CD4-positive, alpha-beta T cell treated with Interleukin-15 for 4 hours (primary cell): ENCODE data around the gene NIT2.

ENCODE experiments used
- DNase-seq: peaks from one replicate; pipeline ENCODE4 v3.0.0-alpha.2; 2020; ENCODE audit warnings: low spot score

NIT2 gene

DNA sequence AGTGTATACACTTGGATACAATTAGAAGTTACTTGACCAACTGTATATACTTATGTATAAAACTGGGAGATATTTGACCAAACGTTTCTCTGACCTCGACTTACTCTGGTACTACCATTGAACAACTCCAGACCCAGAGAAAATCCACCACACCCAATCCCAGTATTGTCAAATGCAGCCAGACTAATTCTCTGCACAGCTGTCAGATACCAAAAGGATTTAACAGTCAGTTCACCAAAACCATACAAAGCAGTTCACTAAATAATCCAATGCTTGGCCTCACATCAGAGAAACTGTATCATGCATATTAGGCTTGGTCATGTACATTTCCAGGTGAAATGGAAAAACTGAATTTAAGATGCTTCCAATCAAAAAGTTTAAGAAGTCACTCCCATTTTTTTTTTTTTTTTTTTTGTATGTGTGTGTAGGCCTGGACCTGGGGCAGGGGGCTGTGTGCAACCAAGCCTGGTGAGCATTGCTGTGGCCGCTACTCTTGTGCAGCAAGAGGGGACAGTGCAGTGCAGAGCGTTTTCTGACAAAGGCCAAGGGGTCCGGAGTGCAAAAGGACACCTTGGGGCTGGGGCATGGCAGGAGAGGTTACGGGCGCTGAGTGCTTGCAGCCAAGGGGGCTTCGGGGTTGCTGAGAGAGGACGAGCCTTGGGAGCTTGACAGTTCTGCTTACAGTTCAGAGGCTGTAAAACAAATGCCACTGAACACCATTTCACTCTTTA lies 64.9 kb downstream of the NIT2 start:
- DNase-seq, result no peak

DNA sequence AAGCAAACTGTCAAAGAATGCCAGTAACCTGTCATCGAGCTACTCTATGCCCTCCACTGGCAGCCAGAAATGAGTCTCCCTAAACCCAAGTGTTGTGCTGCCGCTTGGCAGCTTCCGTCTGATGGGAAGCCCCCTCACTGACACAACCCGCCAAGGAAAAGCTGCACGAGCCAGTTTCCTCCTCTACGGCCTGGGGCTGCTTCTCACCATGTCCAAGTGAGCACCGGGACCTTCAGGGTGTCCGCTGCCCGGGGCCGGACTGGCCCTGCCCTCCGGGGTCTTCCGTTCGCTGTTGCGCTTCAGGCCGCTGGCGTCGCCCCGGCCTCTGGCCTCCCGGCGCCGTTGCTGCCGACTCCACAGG lies 65.8 kb downstream of the NIT2 start:
- DNase-seq, result peak; percentile 17

DNA sequence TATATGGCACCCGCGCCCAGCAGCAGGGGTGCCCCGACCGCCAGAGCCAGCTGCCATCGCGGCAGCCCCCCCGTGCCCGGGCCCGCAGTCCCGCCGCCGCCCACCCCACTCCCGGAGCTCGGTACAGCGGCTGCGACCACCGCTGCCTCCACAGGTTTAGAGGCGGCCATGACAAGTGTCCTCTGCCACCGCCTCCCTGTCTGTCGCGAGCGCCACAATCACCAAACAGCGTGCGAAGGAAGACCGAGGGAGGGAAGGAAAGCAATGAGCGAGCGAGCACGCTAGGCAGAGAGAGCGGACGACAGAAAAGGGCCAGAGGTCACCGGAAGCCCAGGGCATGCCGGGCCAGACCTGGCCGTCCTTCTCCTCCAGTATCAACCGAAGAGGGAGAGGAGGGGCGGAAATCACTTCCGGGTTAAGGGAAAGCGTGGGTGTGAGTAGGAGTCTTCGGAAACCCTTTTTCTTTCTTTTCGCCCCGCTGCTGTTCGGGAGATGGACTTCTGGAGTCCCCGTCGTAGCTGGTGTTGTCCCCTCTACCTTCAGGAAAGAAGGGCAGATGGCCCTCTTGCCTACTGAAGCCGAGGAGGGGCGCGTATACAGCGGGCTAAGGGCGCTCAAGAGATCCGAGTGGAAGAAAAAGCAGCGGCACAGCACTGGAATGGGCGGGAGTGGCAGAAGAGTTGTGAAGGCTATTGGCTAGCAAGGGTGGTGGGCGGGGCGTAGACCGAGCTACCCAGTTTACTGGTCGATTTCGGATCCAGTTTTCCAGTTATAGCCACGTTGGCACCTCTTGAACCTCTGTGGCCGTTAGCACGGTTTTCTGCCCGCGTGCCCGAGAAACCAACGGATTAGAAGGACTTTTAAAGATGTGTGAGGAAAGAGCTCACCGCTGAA lies 66.5 kb downstream of the NIT2 start, which contains the start of the genes LNP1 and TOMM70:
Gene LNP1, plus strand, starts transcription at position 760 of the 894 bp plus-strand sequence. CDS start 28,191 bp downstream, outside the sequence.
Gene TOMM70, minus strand, starts transcription at position 310 of the 894 bp plus-strand sequence. Its CDS starts 140 bp downstream, at position 170.
- DNase-seq, result peak; percentile 93

DNA sequence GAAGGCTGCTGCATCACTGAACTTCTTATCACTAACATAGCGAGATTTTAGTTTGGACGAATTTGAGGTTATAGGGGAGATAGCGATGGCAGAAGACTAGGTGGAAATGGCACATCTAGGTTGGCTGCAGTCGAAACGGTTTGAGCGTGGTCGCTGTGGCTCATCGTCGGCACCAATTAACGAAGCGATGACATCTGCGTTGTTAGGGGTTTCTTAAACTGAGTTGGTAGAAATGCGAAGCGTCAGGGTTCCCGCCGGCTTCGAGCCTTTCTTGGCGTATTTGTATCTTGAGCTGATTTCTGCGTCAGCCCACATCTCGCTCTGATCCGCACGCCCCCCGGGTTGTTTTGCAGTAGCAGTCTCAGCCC lies 67.1 kb downstream of the NIT2 start:
- peak; percentile 41 for DNase-seq

DNA sequence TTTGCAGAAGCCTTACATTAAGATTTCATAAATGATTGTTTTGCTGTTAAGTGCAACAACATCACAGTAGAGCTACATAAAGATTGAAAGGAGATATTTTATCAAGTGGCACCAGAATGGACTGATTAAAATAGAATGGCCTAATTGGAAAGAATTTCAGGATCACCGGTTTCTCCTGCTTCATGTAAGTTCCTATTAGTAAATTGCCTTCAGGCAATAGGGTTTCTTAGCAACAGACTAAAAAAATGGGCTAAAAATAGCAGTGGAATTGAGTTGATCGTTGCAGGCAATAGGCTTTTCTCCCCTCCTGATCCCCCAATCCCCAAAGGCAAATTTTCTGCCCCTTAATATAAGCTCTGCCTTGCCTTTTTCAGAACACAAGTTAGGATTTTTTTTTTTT lies 67.7 kb downstream of the NIT2 start:
- DNase-seq, result no peak

DNA sequence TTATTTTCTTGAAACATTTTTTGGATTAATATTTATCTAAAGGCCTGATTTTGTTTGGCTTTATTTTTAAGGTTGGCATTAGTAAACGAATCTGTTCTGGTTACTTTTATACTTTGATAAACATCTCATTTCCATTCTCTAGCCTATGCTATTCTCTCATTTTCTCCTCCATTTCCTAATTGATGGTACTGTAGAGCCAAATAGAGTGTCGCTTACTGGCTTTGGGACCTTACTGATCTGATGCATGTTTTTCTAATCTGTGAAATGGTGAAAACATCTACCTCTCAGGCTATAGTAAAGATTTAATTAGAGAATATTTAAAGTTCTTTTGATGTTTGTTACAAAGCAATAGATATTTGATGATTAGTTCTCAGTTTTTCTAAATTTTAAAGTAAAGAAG lies 68.3 kb downstream of the NIT2 start:
- DNase-seq, result no peak

DNA sequence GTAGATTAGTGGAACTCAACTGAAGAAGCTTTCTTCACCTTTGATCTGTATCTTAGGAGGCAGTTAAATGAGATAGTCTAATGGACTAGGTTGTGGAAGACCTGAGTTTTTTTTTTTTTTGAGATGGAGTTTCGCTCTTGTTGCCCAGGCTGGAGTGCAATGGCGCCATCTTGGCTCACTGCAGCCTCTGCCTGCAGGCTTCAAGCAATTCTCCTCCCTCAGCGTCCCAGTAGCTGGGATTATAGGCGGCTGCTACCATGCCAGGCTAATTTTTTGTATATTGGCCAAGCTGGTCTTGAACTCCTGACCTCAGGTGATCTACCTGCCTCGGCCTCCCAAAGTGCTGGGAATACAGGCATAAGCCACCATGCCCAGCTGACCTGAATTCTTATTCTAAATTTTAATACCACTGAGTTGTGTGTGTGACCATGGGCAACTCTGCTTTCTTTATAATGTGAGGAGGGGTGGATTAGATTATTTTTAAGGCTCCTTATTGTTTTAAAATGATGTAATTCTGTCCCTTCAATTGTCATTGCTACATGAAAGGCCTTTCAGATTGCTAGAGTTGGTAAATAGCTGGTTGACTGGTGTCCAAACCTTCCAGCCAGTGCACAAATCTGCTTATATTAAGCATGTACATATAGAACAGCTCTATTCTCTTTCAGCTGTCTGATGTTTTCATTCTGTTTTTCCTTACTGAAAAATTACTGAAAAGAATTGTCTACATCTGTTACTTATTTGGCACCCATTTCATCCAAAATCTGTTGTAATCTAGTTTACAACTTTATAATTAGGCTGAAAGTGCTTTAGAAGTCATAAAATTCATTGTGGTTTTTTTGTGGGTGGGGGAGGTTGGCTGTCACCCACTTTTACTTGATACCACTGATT lies 69.0 kb downstream of the NIT2 start:
- DNase-seq, result no peak

DNA sequence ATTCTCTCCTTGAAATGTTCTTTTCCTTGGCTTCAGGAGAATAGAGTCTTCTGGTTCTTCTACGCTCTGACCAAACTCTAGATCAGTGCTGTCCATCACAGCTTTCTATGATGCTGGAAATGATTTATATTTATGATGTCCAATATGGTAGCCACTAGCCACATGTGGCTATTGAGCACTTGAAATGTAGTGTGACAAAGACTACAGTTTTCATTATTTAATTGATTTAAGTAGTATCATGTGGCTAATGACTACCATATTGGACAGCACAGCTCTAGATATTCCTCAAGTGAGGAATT lies 69.6 kb downstream of the NIT2 start:
- DNase-seq, result no peak

DNA sequence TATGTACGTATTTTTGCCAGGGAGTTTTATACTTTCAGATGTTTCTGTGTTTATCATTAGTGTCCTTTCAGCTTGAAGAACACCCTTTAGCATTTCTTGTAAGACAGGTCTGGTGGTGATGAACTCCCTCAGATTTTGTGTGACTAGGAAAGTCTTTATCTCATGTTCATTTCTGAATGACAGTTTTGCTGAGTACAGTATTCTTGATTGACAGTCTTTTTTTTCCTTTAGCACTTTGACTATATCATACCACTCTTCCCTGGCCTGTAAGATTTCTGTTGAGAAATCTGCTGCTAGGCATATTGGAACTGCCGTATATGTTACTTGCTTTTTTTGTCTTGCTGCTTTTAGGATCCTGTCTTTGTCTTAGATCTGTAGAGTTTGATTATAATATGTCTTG lies 72.6 kb downstream of the NIT2 start:
- no peak for DNase-seq

DNA sequence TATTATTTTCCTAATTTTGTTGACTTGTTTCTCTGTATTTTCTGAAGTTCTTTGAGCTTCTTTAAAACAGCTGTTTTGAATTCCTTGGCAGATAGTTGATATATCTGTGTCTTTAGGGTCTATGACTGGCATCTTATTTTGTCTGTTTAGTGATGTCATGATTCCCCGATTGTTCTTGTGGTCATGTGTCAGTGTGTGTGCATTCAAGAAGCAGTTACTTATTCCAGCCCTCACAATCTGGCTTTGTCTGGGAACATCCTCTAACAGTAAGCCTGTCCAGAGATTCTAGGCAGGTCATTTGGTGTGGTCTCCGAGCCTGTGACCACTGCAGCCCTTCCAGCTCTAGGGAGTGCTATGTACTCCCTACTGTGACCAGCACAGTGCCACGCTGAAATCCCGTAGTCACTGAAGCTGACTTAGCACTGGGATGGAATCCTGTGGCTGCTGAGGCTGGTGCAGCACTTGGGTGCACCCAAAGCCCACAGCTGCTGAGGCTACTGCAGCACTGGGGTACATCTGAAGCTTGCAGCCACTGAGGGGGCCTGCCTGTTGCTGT lies 73.5 kb downstream of the NIT2 start:
- DNase-seq, result no peak
